Retinal pigment epithelial cell (primary cell): ENCODE data around the gene PGM1.
A peak's percentile ranks its signal among the peaks of the same experiment; 100 is the strongest.

Source experiments
- DNase-seq: peaks from one replicate; pipeline ENCODE4 v3.0.0-alpha.2; 2010; ENCODE audit warnings: low read depth
- H3K4me3 ChIP-seq: 2 replicates; pipeline ENCODE4 v1.5.1; 2011; ENCODE audit warnings: mild to moderate bottlenecking, low read length, control low read depth, moderate library complexity
- CTCF ChIP-seq: conservative IDR thresholded peaks from 2 replicates; pipeline ENCODE4 v1.5.1; 2011; ENCODE audit warnings: low read depth, low read length, control low read depth, inconsistent platforms

Gene PGM1

DNA sequence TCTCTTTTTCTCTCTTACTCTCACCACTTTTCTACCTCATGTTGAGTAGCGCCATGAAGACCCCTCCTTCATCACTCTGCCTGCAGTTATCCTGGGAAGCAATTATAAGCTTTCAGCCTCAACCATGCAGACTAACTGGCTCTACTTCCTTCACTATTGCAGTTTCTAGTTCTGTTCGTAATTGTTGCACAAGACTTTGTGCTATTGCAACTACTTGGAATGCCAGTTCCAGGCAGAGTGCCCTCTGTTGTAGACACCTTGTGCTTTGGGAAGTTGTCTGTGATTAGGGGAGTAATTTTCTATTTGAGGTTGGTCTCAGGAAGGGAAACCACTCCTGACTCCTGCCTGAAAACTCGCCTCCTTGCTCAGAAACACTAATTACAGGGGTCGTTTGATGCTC, 19.4 kb downstream of the PGM1 start:
- no peak overlapping the region for H3K4me3 ChIP-seq
- no peak for DNase-seq
- no peak for TF ChIP-seq CTCF

DNA sequence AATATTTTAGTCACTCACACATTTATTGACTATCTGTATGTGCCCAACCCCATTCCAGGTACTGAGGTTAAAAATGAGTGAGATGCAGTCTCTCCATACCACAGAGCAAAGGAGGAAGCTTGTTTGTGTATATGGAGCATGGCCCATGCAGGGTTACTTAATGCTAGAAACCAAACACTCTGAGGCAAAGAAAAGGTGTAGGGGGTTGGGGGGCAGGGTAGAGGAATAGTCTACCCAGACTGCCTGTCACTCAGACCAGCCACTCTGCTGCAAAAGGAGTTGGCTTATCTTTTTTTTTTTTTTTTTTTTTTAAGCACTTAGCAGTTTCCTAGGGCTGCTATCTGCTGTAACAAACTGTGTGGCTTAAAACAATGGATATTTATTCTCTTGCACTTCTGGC, 19.8 kb downstream of the PGM1 start:
- TF ChIP-seq CTCF, result no peak
- no peak for DNase-seq
- H3K4me3 ChIP-seq, result no peak overlapping the region

DNA sequence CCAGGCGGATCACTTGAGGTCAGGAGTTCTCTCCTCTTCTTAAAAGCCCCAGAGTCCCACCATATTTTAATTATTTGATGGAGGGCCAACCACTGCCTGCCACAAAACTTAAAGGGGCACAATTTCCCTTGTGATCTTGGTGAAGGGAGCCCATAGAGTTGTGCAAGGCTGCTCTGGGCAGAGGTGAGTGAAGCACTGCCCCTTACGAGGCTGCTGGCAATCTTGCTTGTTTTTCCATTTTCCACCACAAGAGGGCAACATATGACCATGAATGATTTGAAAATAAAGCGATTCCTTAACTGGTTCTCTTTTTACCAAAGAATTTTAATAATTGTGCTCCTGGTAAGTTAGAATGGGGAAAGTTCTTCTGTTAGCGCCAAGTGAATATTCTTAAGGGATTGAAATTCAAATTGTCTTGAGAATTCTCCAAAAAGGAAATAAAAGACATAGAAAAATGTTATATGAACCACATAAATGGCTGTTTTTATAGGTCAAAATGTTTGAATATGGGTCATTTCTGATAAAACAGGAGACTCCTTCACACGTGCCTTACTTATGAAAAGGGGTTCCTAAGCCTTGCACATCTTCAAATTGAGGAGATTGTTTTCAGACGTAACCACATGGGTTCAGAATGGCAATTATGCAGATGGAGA, 22.7 kb downstream of the PGM1 start:
- peak; percentile 60 for TF ChIP-seq CTCF

DNA sequence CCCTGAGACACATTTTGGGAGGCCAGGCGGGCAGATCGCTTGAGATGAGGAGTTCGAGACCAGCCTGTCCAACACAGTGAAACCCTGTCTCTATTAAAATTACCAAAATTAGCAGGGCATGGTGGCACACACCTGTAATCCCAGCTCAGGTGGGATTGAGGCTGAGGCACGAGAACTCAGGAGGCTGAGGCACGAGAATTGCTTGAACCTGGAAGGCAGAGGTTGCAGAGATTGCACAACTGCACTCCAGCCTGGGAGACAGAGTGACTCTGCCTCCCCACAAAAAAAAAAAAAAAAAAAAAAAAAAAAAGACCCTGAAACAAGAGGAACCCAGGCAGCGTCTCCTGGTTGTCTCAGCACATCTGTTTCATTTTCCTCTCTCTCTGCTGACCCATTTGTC, 24.2 kb downstream of the PGM1 start:
- DNase-seq, result no peak
- no peak for TF ChIP-seq CTCF
- H3K4me3 ChIP-seq, result no peak overlapping the region

More for the DNA sequence above, 22.7 kb downstream of the PGM1 start:
- H3K4me3 ChIP-seq, result no peak overlapping the region
- DNase-seq, result peak; percentile 17

DNA sequence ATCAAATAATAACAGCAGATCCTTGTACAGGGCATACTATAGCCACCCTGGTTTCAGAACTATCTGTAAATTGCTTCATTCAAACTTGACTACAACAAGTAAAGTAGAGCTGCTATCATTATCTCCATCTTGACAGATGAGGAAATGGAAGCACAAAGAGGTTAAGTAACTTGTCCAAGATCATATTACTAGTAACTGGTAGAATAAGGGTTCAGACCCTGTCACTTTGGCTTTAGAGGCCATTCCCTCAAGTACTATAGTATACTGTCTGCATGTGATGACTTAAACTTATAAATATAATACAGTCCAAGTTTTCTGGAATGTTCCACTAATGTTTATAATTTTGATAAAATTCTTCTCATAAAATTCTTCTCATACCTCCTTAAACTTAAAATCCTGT, 24.8 kb downstream of the PGM1 start:
- H3K4me3 ChIP-seq, result no peak overlapping the region
- DNase-seq, result no peak
- no peak for TF ChIP-seq CTCF

DNA sequence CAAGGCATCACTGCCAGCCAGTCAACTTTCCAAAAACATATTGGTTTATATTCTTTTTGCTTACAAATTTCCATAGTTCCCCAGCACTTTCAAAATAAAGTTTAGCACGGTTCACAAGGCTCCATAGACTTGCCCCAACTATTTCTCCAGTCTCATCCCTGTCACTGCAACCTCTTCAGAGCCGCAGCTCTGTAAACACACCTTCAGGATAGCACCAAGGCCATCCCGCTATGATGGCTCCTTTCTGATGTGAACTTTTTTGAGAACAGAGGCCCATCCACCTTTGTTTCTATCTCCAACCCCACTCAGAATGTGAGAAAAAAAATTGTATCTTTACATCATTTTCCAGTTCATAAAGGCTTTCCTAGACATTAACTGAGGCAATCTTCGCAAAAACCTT, 26.3 kb downstream of the PGM1 start:
- TF ChIP-seq CTCF, result no peak

DNA sequence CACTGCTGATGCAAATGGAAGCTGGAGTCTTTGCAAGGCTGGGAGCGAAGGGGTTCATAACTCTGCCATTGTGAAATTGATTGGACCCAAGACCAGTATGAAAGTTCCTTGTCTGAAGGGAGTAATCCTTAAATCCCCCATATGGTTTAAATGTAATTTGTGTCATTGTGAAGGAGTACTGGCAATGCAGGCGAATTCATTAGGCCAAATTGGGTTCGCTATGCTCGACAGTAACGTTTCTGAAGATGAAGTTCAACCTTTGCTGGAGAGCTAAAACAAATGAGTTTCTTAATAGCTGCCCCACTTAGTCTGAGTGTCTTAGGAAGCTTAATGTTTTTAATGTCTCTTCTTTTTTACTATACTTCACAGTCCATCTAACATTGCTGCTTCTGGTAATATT, 27.5 kb downstream of the PGM1 start:
- no peak overlapping the region for H3K4me3 ChIP-seq
- no peak for TF ChIP-seq CTCF
- DNase-seq, result no peak

More for the DNA sequence above, 26.3 kb downstream of the PGM1 start:
- DNase-seq, result no peak
- no peak overlapping the region for H3K4me3 ChIP-seq
